GM12865 (cell line): ENCODE data around the gene DSC1.

Source experiments
- DNase-seq: peaks from one replicate; pipeline ENCODE4 v3.0.0; 2010; ENCODE audit warnings: low read depth
- H3K4me3 ChIP-seq: 2 replicates; pipeline ENCODE4 v1.5.1; 2011; ENCODE audit warnings: mild to moderate bottlenecking, low read depth, low read length, control low read depth
- TF ChIP-seq, protein P1 (sequence below): IDR thresholded peaks from 2 replicates; pipeline ENCODE4 v1.5.1; 2011; ENCODE audit warnings: low read length, control low read depth, low read depth, inconsistent platforms; ENCODE audit not compliant: insufficient read depth; ENCODE audit errors: missing control alignments

The DSC1 gene

GRCh38 chr18:31171144-31171839, 8.6 kb upstream of the DSC1 start:
- no peak for DNase-seq

GRCh38 chr18:31170335-31170734, 7.7 kb upstream of the DSC1 start:
- DNase-seq: no peak
- no peak overlapping the region for H3K4me3 ChIP-seq
- TF ChIP-seq, protein P1, sequence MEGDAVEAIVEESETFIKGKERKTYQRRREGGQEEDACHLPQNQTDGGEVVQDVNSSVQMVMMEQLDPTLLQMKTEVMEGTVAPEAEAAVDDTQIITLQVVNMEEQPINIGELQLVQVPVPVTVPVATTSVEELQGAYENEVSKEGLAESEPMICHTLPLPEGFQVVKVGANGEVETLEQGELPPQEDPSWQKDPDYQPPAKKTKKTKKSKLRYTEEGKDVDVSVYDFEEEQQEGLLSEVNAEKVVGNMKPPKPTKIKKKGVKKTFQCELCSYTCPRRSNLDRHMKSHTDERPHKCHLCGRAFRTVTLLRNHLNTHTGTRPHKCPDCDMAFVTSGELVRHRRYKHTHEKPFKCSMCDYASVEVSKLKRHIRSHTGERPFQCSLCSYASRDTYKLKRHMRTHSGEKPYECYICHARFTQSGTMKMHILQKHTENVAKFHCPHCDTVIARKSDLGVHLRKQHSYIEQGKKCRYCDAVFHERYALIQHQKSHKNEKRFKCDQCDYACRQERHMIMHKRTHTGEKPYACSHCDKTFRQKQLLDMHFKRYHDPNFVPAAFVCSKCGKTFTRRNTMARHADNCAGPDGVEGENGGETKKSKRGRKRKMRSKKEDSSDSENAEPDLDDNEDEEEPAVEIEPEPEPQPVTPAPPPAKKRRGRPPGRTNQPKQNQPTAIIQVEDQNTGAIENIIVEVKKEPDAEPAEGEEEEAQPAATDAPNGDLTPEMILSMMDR: no peak

More at GRCh38 chr18:31171144-31171839, 8.6 kb upstream of the DSC1 start:
- no peak overlapping the region for H3K4me3 ChIP-seq
- TF ChIP-seq, protein P1: no peak

- TF ChIP-seq, protein P1: no peak
- no peak overlapping the region for H3K4me3 ChIP-seq
- no peak for DNase-seq
Measured at GRCh38 chr18:31162419-31162793, 250 bp downstream of the DSC1 start.

- DNase-seq: no peak
- H3K4me3 ChIP-seq: no peak overlapping the region
- TF ChIP-seq, protein P1: no peak
Measured at GRCh38 chr18:31161757-31162418, 768 bp downstream of the DSC1 start.

DNA sequence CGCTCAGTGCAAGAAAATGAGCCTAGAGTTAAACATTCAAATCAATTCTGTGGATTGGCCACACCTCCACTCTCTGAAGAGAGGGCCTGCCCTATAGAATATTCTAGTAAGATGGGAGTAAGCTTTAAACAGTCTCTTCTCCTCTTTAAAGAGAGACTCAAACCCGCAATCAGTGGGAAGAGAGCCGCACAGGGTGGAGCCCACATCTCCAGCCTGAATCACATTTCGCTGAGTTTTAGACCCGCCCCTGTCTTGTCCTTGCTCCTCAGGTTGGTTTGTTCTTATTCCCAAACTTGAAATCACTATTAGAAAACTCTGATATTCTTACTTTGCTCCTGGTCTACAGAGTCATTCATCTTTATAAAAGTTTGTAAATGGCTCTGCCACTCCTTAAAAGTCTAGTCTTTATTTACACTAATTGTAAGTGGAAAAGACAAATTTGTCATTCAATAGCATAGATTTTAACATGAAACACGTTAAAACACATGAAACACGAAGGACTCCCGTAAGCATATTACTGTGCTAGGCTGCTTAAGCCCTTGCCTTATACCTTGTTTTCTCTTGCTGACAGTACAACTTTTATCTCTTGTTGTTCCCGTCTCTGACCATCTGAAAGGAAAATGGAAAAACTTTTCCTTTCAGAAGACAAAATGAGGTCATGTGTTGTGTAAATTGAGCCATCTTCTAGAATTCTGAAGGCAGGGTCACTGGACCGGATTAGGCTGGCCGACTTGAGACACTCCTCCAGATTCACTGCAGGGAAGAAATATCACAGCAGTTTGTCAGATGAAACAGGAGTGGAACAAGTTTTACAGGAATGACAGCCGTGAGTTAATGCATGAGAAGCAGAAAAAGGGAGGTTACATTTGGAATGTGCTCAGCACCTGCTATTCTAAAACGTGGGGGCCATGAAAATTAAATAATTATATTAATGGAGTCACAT, 5.6 kb downstream of the DSC1 start:
- H3K4me3 ChIP-seq: no peak overlapping the region
- DNase-seq: no peak
- TF ChIP-seq, protein P1: no peak

- DNase-seq: no peak
- TF ChIP-seq, protein P1: no peak
Measured at GRCh38 chr18:31155498-31155897, 7.2 kb downstream of the DSC1 start.

More at GRCh38 chr18:31155498-31155897, 7.2 kb downstream of the DSC1 start:
- no peak overlapping the region for H3K4me3 ChIP-seq
